K562 (cell line): ENCODE results near the gene SLC39A7.

ENCODE experiments used
- BRF2 ChIP-seq: IDR thresholded peaks from 3 replicates; pipeline ENCODE4 v1.6.1; 2011; ENCODE audit warnings: borderline replicate concordance, mild to moderate bottlenecking; ENCODE audit not compliant: insufficient read length, insufficient read depth
- CBX3 ChIP-seq, 2 experiments: IDR thresholded peaks; 1 replicate in 1 of 2; 2 replicates in 1 of 2; pipeline ENCODE4 v1.6.1; 2012; ENCODE audit warnings: inconsistent platforms in 2 of 2, low read length in 2 of 2, borderline replicate concordance in 1 of 2, control low read depth in 1 of 2
- CEBPB ChIP-seq: fragments of 450-650 bp; IDR thresholded peaks from 2 replicates; pipeline ENCODE4 v1.6.1; 2016; ENCODE audit warnings: missing genetic modification characterization, missing compliant biosample characterization
- EP300 ChIP-seq: IDR thresholded peaks from 2 replicates; pipeline ENCODE4 v1.6.1; 2012; ENCODE audit warnings: low read length, improper control_type of control experiment
- KDM2B ChIP-seq: fragments of 250-450 bp; sonication (Bioruptor Pico); IDR thresholded peaks from 2 replicates; pipeline ENCODE4 v1.8.0; 2021; ENCODE audit warnings: mild to moderate bottlenecking, moderate library complexity
- NR3C1 ChIP-seq: sonication (generic); formaldehyde crosslinking; IDR thresholded peaks from 2 replicates; pipeline ENCODE4 v1.8.1; 2022; ENCODE audit warnings: missing genetic modification reagents
- RNF219 ChIP-seq: fragments of 250-450 bp; sonication (Bioruptor Pico); IDR thresholded peaks from 2 replicates; pipeline ENCODE4 v1.5.0; 2022; ENCODE audit warnings: mild to moderate bottlenecking
- TF ChIP-seq, protein P1 (sequence below), 3 experiments: IDR thresholded peaks in 2 of 3; conservative IDR thresholded peaks in 1 of 3; 2 replicates each; pipeline ENCODE4 v1.5.1; 2011 to 2012; ENCODE audit warnings: low read length in 3 of 3, mild to moderate bottlenecking in 3 of 3, control low read depth in 2 of 3, improper control_type of control experiment in 1 of 3, inconsistent platforms in 1 of 3, low read depth in 1 of 3, mixed read lengths in 1 of 3, moderate library complexity in 1 of 3; ENCODE audit not compliant: insufficient read depth in 2 of 3
- TF ChIP-seq, protein P2 (sequence below): sonication (generic); formaldehyde crosslinking; IDR thresholded peaks from 2 replicates; pipeline ENCODE4 v1.8.1; 2022; ENCODE audit warnings: missing genetic modification reagents
- TF ChIP-seq, protein P3 (sequence below): sonication (generic); formaldehyde crosslinking; IDR thresholded peaks from 2 replicates; pipeline ENCODE4 v1.8.1; 2023; ENCODE audit warnings: mild to moderate bottlenecking, missing genetic modification reagents
- TF ChIP-seq, protein P4 (sequence below): fragments of 450-650 bp; IDR thresholded peaks from 2 replicates; pipeline ENCODE4 v1.6.1; 2016

DNA sequence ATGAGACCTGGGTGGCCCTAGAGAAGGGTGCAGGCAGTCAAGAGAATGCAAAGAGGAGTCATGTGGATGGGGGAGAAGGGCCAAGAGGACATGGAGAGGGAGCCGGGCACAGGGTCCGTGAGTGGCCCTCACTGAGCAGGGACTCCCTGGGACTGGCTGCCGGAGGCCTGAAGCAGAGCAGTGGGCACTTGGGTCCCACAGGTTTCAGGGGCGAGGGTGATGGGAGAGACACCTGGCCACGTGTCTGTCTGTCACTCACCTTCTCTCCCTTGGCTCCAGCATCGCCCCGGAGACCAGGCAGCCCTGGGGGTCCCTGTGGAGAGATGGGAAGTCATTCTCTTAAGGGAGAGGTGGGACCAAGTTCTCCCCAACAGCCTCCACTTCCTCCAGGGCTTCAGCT is 33.9 kb upstream of the SLC39A7 start:
- TF ChIP-seq, protein P1, sequence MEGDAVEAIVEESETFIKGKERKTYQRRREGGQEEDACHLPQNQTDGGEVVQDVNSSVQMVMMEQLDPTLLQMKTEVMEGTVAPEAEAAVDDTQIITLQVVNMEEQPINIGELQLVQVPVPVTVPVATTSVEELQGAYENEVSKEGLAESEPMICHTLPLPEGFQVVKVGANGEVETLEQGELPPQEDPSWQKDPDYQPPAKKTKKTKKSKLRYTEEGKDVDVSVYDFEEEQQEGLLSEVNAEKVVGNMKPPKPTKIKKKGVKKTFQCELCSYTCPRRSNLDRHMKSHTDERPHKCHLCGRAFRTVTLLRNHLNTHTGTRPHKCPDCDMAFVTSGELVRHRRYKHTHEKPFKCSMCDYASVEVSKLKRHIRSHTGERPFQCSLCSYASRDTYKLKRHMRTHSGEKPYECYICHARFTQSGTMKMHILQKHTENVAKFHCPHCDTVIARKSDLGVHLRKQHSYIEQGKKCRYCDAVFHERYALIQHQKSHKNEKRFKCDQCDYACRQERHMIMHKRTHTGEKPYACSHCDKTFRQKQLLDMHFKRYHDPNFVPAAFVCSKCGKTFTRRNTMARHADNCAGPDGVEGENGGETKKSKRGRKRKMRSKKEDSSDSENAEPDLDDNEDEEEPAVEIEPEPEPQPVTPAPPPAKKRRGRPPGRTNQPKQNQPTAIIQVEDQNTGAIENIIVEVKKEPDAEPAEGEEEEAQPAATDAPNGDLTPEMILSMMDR (IDR thresholded peaks at IDR 0.05 in 2 of 3, conservative IDR thresholded peaks at IDR 0.05 in 1 of 3; ENCODE audit: insufficient read depth in 2 of 3, low read depth in 1 of 3, low read length in 3 of 3): no peak
- TF ChIP-seq CBX3 (IDR thresholded peaks at IDR 0.05; ENCODE audit: borderline replicate concordance in 1 of 2, low read length in 2 of 2): no peak
- TF ChIP-seq, protein P2, sequence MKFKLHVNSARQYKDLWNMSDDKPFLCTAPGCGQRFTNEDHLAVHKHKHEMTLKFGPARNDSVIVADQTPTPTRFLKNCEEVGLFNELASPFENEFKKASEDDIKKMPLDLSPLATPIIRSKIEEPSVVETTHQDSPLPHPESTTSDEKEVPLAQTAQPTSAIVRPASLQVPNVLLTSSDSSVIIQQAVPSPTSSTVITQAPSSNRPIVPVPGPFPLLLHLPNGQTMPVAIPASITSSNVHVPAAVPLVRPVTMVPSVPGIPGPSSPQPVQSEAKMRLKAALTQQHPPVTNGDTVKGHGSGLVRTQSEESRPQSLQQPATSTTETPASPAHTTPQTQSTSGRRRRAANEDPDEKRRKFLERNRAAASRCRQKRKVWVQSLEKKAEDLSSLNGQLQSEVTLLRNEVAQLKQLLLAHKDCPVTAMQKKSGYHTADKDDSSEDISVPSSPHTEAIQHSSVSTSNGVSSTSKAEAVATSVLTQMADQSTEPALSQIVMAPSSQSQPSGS: no peak
- TF ChIP-seq RNF219 (CRISPR knock-in tag): no peak
- TF ChIP-seq, protein P3, sequence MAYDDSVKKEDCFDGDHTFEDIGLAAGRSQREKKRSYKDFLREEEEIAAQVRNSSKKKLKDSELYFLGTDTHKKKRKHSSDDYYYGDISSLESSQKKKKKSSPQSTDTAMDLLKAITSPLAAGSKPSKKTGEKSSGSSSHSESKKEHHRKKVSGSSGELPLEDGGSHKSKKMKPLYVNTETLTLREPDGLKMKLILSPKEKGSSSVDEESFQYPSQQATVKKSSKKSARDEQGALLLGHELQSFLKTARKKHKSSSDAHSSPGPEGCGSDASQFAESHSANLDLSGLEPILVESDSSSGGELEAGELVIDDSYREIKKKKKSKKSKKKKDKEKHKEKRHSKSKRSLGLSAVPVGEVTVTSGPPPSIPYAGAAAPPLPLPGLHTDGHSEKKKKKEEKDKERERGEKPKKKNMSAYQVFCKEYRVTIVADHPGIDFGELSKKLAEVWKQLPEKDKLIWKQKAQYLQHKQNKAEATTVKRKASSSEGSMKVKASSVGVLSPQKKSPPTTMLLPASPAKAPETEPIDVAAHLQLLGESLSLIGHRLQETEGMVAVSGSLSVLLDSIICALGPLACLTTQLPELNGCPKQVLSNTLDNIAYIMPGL (CRISPR knock-in tag): no peak
- TF ChIP-seq BRF2: no peak
- no peak for TF ChIP-seq KDM2B (CRISPR knock-in tag)
- TF ChIP-seq NR3C1 (CRISPR knock-in tag): no peak
- no peak for TF ChIP-seq EP300
- no peak for TF ChIP-seq CEBPB
- TF ChIP-seq, protein P4, sequence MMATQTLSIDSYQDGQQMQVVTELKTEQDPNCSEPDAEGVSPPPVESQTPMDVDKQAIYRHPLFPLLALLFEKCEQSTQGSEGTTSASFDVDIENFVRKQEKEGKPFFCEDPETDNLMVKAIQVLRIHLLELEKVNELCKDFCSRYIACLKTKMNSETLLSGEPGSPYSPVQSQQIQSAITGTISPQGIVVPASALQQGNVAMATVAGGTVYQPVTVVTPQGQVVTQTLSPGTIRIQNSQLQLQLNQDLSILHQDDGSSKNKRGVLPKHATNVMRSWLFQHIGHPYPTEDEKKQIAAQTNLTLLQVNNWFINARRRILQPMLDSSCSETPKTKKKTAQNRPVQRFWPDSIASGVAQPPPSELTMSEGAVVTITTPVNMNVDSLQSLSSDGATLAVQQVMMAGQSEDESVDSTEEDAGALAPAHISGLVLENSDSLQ: no peak
